GM21381 (cell line): ENCODE data around the gene ZNF264.
"Not testable (repeated sequence)": the region's sequence is repeated elsewhere in the genome, so short reads cannot be mapped to it uniquely, and the experiment has no call there.

Source experiments
- ATAC-seq: cut with Tn5 transposase; IDR thresholded peaks from one replicate; pipeline ENCODE4 v1.9.1; 2021; ENCODE audit warnings: mild to moderate bottlenecking, moderate library complexity; ENCODE audit not compliant: unreplicated experiment

Gene ZNF264

GRCh38 chr19:57244513-57244912 lies 53.2 kb downstream of the ZNF264 start:
- ATAC-seq = no peak

GRCh38 chr19:57245066-57245465 lies 53.8 kb downstream of the ZNF264 start:
- no peak for ATAC-seq

GRCh38 chr19:57245959-57246358 lies 54.7 kb downstream of the ZNF264 start:
- ATAC-seq = no peak

- ATAC-seq = no peak
These were observed 57.3 kb downstream of the ZNF264 start for GRCh38 chr19:57248646-57249045.

GRCh38 chr19:57249329-57249728 lies 58.0 kb downstream of the ZNF264 start:
- no peak for ATAC-seq

GRCh38 chr19:57253767-57254166 lies 62.5 kb downstream of the ZNF264 start:
- not testable (repeated sequence) for ATAC-seq

GRCh38 chr19:57262044-57262443 lies 70.7 kb downstream of the ZNF264 start:
- ATAC-seq = no peak

- ATAC-seq = no peak
These were observed 72.0 kb downstream of the ZNF264 start for GRCh38 chr19:57263244-57263741.

- no peak for ATAC-seq
These were observed 76.0 kb downstream of the ZNF264 start for GRCh38 chr19:57267291-57267690.

- no peak for ATAC-seq
These were observed 78.4 kb downstream of the ZNF264 start for GRCh38 chr19:57269515-57270250.

GRCh38 chr19:57271280-57271679 lies 80.0 kb downstream of the ZNF264 start:
- no peak for ATAC-seq
